HepG2 (cell line): Measurements from ENCODE around the gene DRC7. TPM values are rescaled to one million over a fixed set of nuclear protein-coding genes. Genes with fewer than 3 reads are reported as not detected.

ENCODE experiments used
- AGO1 ChIP-seq: fragments of 200-400 bp; formaldehyde crosslinking; IDR thresholded peaks from 2 replicates; pipeline ENCODE4 v1.6.1; 2017; ENCODE audit warnings: mild to moderate bottlenecking, low read depth, low read length, moderate library complexity; ENCODE audit not compliant: poor library complexity, severe bottlenecking
- ATF1 ChIP-seq: IDR thresholded peaks from 2 replicates; pipeline ENCODE4 v1.6.1; 2016; ENCODE audit warnings: mild to moderate bottlenecking, control low read depth
- FOXJ3 ChIP-seq: sonication (generic); formaldehyde crosslinking; IDR thresholded peaks from 2 replicates; pipeline ENCODE4 v1.4.0; 2020; ENCODE audit warnings: missing genetic modification reagents, mild to moderate bottlenecking, borderline replicate concordance
- GPN1 ChIP-seq: sonication (generic); formaldehyde crosslinking; IDR thresholded peaks from 2 replicates; pipeline ENCODE4 v1.5.1; 2020; ENCODE audit warnings: missing genetic modification reagents, borderline replicate concordance
- GTF2F1 ChIP-seq: fragments of 150-350 bp; IDR thresholded peaks from 2 replicates; pipeline ENCODE4 v1.6.1; 2014; ENCODE audit warnings: low read length
- JDP2 ChIP-seq: sonication (generic); formaldehyde crosslinking; IDR thresholded peaks from 2 replicates; pipeline ENCODE4 v1.8.1; 2022; ENCODE audit warnings: missing genetic modification reagents, borderline replicate concordance
- JUND ChIP-seq: sonication (generic); formaldehyde crosslinking; IDR thresholded peaks from 2 replicates; pipeline ENCODE4 v1.8.0; 2022; ENCODE audit warnings: mild to moderate bottlenecking, missing genetic modification reagents
- KAT7 ChIP-seq: IDR thresholded peaks from 2 replicates; pipeline ENCODE4 v1.6.1; 2018; ENCODE audit warnings: borderline replicate concordance, missing compliant biosample characterization
- MED8 ChIP-seq: sonication (generic); formaldehyde crosslinking; IDR thresholded peaks from 2 replicates; pipeline ENCODE4 v1.8.1; 2023; ENCODE audit warnings: mild to moderate bottlenecking, missing genetic modification reagents; ENCODE audit not compliant: insufficient replicate concordance
- POGZ ChIP-seq: sonication (generic); formaldehyde crosslinking; IDR thresholded peaks from 2 replicates; pipeline ENCODE4 v1.4.0; 2020; ENCODE audit warnings: mild to moderate bottlenecking, missing genetic modification reagents
- SMARCE1 ChIP-seq: fragments of 450-650 bp; IDR thresholded peaks from 2 replicates; pipeline ENCODE4 v1.6.1; 2017; ENCODE audit warnings: borderline replicate concordance
- SOX5 ChIP-seq: IDR thresholded peaks from 2 replicates; pipeline ENCODE4 v1.6.1; 2016; ENCODE audit warnings: borderline replicate concordance
- TAF15 ChIP-seq: fragments of 200-400 bp; formaldehyde crosslinking; IDR thresholded peaks from one replicate; pipeline ENCODE4 v1.6.1; 2018; ENCODE audit warnings: mild to moderate bottlenecking, low read depth, low read length; ENCODE audit not compliant: poor library complexity, severe bottlenecking
- TCF7L2 ChIP-seq: IDR thresholded peaks from 2 replicates; pipeline ENCODE4 v1.6.1; 2011; ENCODE audit warnings: mild to moderate bottlenecking, low read depth, low read length, moderate library complexity
- ZNF543 ChIP-seq: sonication (generic); formaldehyde crosslinking; IDR thresholded peaks from 2 replicates; pipeline ENCODE4 v1.4.0; 2020; ENCODE audit warnings: mild to moderate bottlenecking, missing genetic modification reagents
- ZNF883 ChIP-seq: sonication (generic); formaldehyde crosslinking; IDR thresholded peaks from 2 replicates; pipeline ENCODE4 v1.5.1; 2020; ENCODE audit warnings: mild to moderate bottlenecking, missing genetic modification reagents; ENCODE audit errors: not compliant biosample characterization
- polyA plus RNA-seq, 8 experiments: library from polyadenylated mRNA; depleted of rRNA in 3 of 8; stranded (reverse) in 7 of 8; unstranded in 1 of 8; fragments of >200 nt; fragmentation: Illumina TruSeq in 4 of 8; extraction: Trizol in 4 of 8; gene quantifications; 2 replicates each; pipeline versions ENCODE4 v1.2.1 to v1.2.3, GENCODE V29; 2011 to 2016; ENCODE audit warnings: low read depth in 4 of 8, missing spikeins in 1 of 8, mixed read lengths in 1 of 8; ENCODE audit not compliant: insufficient read depth in 1 of 8
- total RNA-seq, 5 experiments: library from RNA; depleted of rRNA; stranded (reverse); fragments of >200 nt; fragmentation: Illumina TruSeq; extraction: Trizol; gene quantifications; 2 replicates each; pipeline ENCODE4 v1.2.3, GENCODE V29; 2016; ENCODE audit warnings: low read depth in 1 of 5
- TF ChIP-seq, protein P1 (sequence below): fragments of 450-650 bp; IDR thresholded peaks from 2 replicates; pipeline ENCODE4 v1.6.1; 2017
- TF ChIP-seq, protein P2 (sequence below): sonication (generic); formaldehyde crosslinking; IDR thresholded peaks from 2 replicates; pipeline ENCODE4 v1.4.0; 2020; ENCODE audit warnings: missing genetic modification reagents
- TF ChIP-seq, protein P3 (sequence below): sonication (generic); formaldehyde crosslinking; IDR thresholded peaks from 2 replicates; pipeline ENCODE4 v1.8.1; 2022; ENCODE audit warnings: mild to moderate bottlenecking, missing genetic modification reagents
- TF ChIP-seq, protein P4 (sequence below): sonication (generic); formaldehyde crosslinking; IDR thresholded peaks from 2 replicates; pipeline ENCODE4 v1.5.0; 2020; ENCODE audit warnings: missing genetic modification reagents
- TF ChIP-seq, protein P5 (sequence below): sonication (generic); formaldehyde crosslinking; IDR thresholded peaks from 2 replicates; pipeline ENCODE4 v1.8.1; 2023; ENCODE audit warnings: mild to moderate bottlenecking, missing genetic modification reagents

DRC7 gene
- total and polyA plus RNA-seq, 2 of the 13 experiments (the other 11 are each of a cell fraction or from before 2014, with no cell fraction given): 2.7 to 3.4 TPM

DNA sequence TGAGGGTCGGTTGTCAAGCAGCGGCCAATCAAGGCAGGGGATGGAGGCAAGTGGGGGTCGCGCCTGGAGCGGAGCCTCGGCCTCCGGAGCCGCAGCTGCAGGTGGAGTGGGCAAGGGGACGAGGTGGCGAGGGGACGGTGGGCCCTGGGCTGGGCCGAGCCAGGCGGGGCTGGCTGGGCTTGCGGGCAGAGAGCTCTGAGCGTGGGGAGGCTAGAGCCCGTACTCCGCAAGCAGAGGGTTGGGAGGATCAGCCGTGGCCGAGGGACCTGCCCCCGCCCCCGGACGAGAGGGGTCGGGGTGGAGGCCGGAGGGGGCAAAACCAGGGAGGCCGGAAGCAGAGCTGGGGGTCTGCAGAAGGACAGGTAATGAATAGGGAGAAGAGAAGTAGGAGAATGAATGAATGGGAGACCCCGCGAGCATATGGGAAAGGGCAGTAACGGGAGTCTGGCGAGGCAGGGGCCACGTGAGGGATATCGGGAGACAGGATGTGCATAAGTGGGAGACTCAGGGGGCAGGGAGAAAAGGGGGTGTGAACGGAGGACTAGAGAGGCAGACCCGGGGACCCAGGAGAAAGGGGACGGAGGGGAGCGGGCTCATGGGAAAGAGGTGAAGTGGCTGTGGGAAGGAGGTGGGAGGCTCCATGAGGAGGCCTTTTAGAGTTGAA lies 41.3 kb downstream of the DRC7 start, which contains the start of gene KATNB1 (continued):
- TF ChIP-seq, protein P1, sequence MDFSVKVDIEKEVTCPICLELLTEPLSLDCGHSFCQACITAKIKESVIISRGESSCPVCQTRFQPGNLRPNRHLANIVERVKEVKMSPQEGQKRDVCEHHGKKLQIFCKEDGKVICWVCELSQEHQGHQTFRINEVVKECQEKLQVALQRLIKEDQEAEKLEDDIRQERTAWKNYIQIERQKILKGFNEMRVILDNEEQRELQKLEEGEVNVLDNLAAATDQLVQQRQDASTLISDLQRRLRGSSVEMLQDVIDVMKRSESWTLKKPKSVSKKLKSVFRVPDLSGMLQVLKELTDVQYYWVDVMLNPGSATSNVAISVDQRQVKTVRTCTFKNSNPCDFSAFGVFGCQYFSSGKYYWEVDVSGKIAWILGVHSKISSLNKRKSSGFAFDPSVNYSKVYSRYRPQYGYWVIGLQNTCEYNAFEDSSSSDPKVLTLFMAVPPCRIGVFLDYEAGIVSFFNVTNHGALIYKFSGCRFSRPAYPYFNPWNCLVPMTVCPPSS: no peak
- peak; percentile 33; the same call in 1 of the 2 replicates for TF ChIP-seq KAT7
- TF ChIP-seq FOXJ3 (CRISPR knock-in tag): no peak
- TF ChIP-seq SOX5 (CRISPR knock-in tag): 0 out of 2 replicates have a peak, but pooled peaks have one; percentile 18
- TF ChIP-seq JUND: no peak
- TF ChIP-seq POGZ (CRISPR knock-in tag): no peak; the same call in 1 of the 2 replicates
- TF ChIP-seq JDP2 (CRISPR knock-in tag): no peak
- TF ChIP-seq ZNF883: no peak
- TF ChIP-seq TCF7L2: no peak
- no peak for TF ChIP-seq ATF1 (CRISPR knock-in tag)
- TF ChIP-seq SMARCE1: no peak
- TF ChIP-seq GPN1 (CRISPR knock-in tag): no peak
- TF ChIP-seq MED8 (CRISPR knock-in tag): no peak
- TF ChIP-seq, protein P2, sequence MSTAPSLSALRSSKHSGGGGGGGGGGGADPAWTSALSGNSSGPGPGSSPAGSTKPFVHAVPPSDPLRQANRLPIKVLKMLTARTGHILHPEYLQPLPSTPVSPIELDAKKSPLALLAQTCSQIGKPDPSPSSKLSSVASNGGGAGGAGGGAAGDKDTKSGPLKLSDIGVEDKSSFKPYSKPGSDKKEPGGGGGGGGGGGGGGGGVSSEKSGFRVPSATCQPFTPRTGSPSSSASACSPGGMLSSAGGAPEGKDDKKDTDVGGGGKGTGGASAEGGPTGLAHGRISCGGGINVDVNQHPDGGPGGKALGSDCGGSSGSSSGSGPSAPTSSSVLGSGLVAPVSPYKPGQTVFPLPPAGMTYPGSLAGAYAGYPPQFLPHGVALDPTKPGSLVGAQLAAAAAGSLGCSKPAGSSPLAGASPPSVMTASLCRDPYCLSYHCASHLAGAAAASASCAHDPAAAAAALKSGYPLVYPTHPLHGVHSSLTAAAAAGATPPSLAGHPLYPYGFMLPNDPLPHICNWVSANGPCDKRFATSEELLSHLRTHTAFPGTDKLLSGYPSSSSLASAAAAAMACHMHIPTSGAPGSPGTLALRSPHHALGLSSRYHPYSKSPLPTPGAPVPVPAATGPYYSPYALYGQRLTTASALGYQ: no peak
- TF ChIP-seq, protein P3, sequence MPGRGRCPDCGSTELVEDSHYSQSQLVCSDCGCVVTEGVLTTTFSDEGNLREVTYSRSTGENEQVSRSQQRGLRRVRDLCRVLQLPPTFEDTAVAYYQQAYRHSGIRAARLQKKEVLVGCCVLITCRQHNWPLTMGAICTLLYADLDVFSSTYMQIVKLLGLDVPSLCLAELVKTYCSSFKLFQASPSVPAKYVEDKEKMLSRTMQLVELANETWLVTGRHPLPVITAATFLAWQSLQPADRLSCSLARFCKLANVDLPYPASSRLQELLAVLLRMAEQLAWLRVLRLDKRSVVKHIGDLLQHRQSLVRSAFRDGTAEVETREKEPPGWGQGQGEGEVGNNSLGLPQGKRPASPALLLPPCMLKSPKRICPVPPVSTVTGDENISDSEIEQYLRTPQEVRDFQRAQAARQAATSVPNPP (CRISPR knock-in tag): no peak
- no peak for TF ChIP-seq AGO1
- TF ChIP-seq, protein P4, sequence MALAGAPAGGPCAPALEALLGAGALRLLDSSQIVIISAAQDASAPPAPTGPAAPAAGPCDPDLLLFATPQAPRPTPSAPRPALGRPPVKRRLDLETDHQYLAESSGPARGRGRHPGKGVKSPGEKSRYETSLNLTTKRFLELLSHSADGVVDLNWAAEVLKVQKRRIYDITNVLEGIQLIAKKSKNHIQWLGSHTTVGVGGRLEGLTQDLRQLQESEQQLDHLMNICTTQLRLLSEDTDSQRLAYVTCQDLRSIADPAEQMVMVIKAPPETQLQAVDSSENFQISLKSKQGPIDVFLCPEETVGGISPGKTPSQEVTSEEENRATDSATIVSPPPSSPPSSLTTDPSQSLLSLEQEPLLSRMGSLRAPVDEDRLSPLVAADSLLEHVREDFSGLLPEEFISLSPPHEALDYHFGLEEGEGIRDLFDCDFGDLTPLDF (CRISPR knock-in tag): no peak
- TF ChIP-seq GTF2F1: no peak; the same call in 1 of the 2 replicates
- TF ChIP-seq TAF15: no peak
- TF ChIP-seq, protein P5, sequence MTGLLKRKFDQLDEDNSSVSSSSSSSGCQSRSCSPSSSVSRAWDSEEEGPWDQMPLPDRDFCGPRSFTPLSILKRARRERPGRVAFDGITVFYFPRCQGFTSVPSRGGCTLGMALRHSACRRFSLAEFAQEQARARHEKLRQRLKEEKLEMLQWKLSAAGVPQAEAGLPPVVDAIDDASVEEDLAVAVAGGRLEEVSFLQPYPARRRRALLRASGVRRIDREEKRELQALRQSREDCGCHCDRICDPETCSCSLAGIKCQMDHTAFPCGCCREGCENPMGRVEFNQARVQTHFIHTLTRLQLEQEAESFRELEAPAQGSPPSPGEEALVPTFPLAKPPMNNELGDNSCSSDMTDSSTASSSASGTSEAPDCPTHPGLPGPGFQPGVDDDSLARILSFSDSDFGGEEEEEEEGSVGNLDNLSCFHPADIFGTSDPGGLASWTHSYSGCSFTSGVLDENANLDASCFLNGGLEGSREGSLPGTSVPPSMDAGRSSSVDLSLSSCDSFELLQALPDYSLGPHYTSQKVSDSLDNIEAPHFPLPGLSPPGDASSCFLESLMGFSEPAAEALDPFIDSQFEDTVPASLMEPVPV: 0 out of 2 replicates have a peak, but pooled peaks have one; percentile 29
- TF ChIP-seq ZNF543 (CRISPR knock-in tag): peak; percentile 78; the same call in 1 of the 2 replicates
